Ishikawa (cell line): Measurements from ENCODE around the gene B3GALT5.

Experiments
- CEBPB ChIP-seq: IDR thresholded peaks from 2 replicates; pipeline ENCODE4 v1.6.1; 2012
- CREB1 ChIP-seq: IDR thresholded peaks from 2 replicates; pipeline ENCODE4 v1.6.1; 2012; ENCODE audit warnings: low read depth
- EGR1 ChIP-seq: IDR thresholded peaks from 2 replicates; pipeline ENCODE4 v1.6.1; 2012
- EP300 ChIP-seq: IDR thresholded peaks from 2 replicates; pipeline ENCODE4 v1.6.1; 2012; ENCODE audit warnings: borderline replicate concordance
- FOXM1 ChIP-seq: IDR thresholded peaks from 2 replicates; pipeline ENCODE4 v1.6.1; 2012; ENCODE audit warnings: low read depth, borderline replicate concordance
- NFIC ChIP-seq: IDR thresholded peaks from 2 replicates; pipeline ENCODE4 v1.6.1; 2012
- RAD21 ChIP-seq: IDR thresholded peaks from 2 replicates; pipeline ENCODE4 v1.6.1; 2012; ENCODE audit warnings: low read depth
- TAF1 ChIP-seq: IDR thresholded peaks from 2 replicates; pipeline ENCODE4 v1.6.1; 2012; ENCODE audit warnings: low read depth, mild to moderate bottlenecking
- TCF12 ChIP-seq: IDR thresholded peaks from 2 replicates; pipeline ENCODE4 v1.6.1; 2012; ENCODE audit warnings: low read depth
- TEAD4 ChIP-seq: IDR thresholded peaks from 2 replicates; pipeline ENCODE4 v1.6.1; 2012
- YY1 ChIP-seq: IDR thresholded peaks from 2 replicates; pipeline ENCODE4 v1.6.1; 2012; ENCODE audit warnings: low read depth
- ZBTB7A ChIP-seq: IDR thresholded peaks from 2 replicates; pipeline ENCODE4 v1.6.1; 2012; ENCODE audit warnings: low read depth
- TF ChIP-seq, protein P1 (sequence below): IDR thresholded peaks from 2 replicates; pipeline ENCODE4 v1.6.1; 2012
- TF ChIP-seq, protein P2 (sequence below): IDR thresholded peaks from 2 replicates; pipeline ENCODE4 v1.6.1; 2012; ENCODE audit warnings: low read depth, mild to moderate bottlenecking
- TF ChIP-seq, protein P3 (sequence below): IDR thresholded peaks from 2 replicates; pipeline ENCODE4 v1.6.1; 2012

The B3GALT5 gene

GRCh38 chr21:39576518-39577128 lies 36.1 kb upstream of the B3GALT5 start:
- TF ChIP-seq RAD21, result no peak
- TF ChIP-seq, protein P1, sequence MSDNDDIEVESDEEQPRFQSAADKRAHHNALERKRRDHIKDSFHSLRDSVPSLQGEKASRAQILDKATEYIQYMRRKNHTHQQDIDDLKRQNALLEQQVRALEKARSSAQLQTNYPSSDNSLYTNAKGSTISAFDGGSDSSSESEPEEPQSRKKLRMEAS, result no peak
- no peak for TF ChIP-seq TCF12
- TF ChIP-seq ZBTB7A, result no peak
- TF ChIP-seq, protein P2, sequence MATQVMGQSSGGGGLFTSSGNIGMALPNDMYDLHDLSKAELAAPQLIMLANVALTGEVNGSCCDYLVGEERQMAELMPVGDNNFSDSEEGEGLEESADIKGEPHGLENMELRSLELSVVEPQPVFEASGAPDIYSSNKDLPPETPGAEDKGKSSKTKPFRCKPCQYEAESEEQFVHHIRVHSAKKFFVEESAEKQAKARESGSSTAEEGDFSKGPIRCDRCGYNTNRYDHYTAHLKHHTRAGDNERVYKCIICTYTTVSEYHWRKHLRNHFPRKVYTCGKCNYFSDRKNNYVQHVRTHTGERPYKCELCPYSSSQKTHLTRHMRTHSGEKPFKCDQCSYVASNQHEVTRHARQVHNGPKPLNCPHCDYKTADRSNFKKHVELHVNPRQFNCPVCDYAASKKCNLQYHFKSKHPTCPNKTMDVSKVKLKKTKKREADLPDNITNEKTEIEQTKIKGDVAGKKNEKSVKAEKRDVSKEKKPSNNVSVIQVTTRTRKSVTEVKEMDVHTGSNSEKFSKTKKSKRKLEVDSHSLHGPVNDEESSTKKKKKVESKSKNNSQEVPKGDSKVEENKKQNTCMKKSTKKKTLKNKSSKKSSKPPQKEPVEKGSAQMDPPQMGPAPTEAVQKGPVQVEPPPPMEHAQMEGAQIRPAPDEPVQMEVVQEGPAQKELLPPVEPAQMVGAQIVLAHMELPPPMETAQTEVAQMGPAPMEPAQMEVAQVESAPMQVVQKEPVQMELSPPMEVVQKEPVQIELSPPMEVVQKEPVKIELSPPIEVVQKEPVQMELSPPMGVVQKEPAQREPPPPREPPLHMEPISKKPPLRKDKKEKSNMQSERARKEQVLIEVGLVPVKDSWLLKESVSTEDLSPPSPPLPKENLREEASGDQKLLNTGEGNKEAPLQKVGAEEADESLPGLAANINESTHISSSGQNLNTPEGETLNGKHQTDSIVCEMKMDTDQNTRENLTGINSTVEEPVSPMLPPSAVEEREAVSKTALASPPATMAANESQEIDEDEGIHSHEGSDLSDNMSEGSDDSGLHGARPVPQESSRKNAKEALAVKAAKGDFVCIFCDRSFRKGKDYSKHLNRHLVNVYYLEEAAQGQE, result no peak
- TF ChIP-seq EP300, result no peak
- TF ChIP-seq, protein P3, sequence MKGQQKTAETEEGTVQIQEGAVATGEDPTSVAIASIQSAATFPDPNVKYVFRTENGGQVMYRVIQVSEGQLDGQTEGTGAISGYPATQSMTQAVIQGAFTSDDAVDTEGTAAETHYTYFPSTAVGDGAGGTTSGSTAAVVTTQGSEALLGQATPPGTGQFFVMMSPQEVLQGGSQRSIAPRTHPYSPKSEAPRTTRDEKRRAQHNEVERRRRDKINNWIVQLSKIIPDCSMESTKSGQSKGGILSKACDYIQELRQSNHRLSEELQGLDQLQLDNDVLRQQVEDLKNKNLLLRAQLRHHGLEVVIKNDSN, result no peak
- no peak for TF ChIP-seq EGR1

GRCh38 chr21:39579734-39580332 lies 32.9 kb upstream of the B3GALT5 start:
- TF ChIP-seq FOXM1, result no peak
- TF ChIP-seq, protein P3, result no peak
- no peak for TF ChIP-seq EGR1
- TF ChIP-seq, protein P1, result no peak

DNA sequence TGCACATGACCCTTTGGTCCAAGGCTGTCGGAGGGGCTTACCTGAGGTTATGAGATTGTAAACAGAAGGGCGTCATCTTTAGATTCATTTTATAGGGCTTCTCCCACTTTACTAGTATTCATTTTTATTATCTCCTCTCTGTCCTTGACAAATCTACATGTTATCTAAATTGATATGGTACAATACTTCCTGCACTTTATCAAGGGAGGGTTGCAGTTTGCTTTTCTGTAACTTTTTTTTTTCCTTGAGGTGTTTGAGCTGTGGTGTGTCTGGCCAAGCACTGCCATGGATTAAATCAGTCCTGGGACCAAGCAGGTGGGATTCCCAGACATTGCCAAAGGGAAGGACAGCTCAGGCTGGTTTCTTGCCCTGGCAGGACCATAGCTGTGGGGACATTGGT lies 32.0 kb upstream of the B3GALT5 start:
- TF ChIP-seq ZBTB7A, result no peak

DNA sequence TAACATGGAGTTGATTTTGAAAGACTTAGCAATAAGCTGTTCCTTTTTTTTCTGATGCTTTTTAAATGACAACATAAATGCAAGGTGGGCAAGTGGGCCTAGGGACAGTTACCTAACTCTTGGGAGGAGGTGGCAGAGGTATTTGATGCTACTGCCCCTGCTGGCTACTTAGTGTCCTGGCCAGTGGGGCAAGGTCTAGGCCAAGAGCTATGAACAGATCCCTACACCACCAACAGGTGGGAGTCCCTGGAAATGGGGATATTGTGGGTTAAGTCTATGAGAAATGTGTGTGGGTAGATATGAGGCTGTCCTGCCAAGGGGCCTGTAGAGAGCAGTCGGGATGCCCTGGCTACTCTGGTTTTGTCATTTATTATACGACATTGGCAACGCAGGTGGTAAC lies 31.3 kb upstream of the B3GALT5 start:
- TF ChIP-seq YY1 (no peak), FOXM1 (no peak), RAD21 (no peak), NFIC (no peak), ZBTB7A (no peak), EGR1 (no peak)

GRCh38 chr21:39582749-39583148 lies 30.0 kb upstream of the B3GALT5 start:
- TF ChIP-seq TEAD4 (no peak), NFIC (no peak), CREB1 (no peak), TCF12 (no peak), EP300 (no peak), RAD21 (no peak), ZBTB7A (no peak), TAF1 (no peak), CEBPB (no peak)
- TF ChIP-seq, protein P3, result no peak
- TF ChIP-seq, protein P2, result no peak

DNA sequence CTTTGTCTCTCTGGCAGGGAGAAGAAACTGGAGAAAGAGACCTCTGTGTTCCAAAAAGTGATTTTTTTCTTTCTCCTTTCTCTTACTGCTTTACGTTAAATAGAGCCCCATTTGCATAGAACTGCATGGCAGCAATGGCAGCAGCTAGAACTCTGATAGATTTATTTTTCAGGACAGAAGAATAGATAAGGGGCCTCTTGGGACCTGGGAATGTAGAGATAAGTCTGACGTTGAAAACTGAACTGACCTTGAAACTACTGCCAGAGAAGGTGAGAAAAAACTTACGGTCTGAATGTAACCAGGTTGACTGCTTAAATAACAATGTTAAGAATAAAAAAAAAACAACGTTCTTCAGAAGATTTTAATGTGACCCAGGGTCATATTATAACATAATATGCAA lies 25.4 kb upstream of the B3GALT5 start:
- TF ChIP-seq EP300 (no peak), TEAD4 (no peak), ZBTB7A (no peak), EGR1 (no peak), RAD21 (no peak), CREB1 (no peak), NFIC (no peak), YY1 (no peak)
- TF ChIP-seq, protein P2, result no peak
- TF ChIP-seq, protein P1, result no peak
